C4-2B (cell line): ENCODE data around the gene SLCO3A1.

Source experiments
- H3K27ac ChIP-seq: fragments of 450-650 bp; 2 replicates; pipeline ENCODE4 v1.5.1; 2017
- ZFX ChIP-seq: fragments of 450-650 bp; IDR thresholded peaks from 2 replicates; pipeline ENCODE4 v1.6.1; 2017
- TF ChIP-seq, protein P1 (sequence below): fragments of 450-650 bp; conservative IDR thresholded peaks from 2 replicates; pipeline ENCODE4 v1.5.1; 2017; ENCODE audit warnings: mild to moderate bottlenecking

SLCO3A1 gene

DNA sequence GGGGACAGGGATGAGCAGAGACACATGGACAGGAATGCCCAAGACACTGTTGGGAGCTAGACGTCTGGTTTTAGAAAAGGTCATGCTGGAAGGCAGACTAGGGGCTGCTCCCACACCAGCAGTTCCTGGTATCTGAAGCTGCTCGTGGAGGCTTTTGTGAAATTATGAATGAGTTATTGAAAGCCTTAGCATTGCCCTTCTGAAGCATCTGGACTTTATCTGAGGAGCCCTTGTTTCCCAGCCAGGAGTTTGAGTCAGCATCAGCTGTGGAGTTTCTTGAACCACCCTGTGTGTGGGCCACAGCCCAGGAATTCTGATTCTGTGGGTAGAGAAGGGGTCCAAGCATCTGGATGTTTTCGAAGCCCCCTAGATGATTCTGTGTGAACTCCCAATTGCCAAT, 258.7 kb downstream of the SLCO3A1 start:
- no peak overlapping the region for H3K27ac ChIP-seq
- no peak for TF ChIP-seq ZFX
- TF ChIP-seq, protein P1, sequence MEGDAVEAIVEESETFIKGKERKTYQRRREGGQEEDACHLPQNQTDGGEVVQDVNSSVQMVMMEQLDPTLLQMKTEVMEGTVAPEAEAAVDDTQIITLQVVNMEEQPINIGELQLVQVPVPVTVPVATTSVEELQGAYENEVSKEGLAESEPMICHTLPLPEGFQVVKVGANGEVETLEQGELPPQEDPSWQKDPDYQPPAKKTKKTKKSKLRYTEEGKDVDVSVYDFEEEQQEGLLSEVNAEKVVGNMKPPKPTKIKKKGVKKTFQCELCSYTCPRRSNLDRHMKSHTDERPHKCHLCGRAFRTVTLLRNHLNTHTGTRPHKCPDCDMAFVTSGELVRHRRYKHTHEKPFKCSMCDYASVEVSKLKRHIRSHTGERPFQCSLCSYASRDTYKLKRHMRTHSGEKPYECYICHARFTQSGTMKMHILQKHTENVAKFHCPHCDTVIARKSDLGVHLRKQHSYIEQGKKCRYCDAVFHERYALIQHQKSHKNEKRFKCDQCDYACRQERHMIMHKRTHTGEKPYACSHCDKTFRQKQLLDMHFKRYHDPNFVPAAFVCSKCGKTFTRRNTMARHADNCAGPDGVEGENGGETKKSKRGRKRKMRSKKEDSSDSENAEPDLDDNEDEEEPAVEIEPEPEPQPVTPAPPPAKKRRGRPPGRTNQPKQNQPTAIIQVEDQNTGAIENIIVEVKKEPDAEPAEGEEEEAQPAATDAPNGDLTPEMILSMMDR: no peak

- H3K27ac ChIP-seq: no peak overlapping the region
- no peak for TF ChIP-seq ZFX
These were observed 259.2 kb downstream of the SLCO3A1 start for GRCh38 chr15:92112711-92113110.

- no peak for TF ChIP-seq ZFX
- TF ChIP-seq, protein P1: no peak
- H3K27ac ChIP-seq: no peak overlapping the region
These were observed 260.3 kb downstream of the SLCO3A1 start for GRCh38 chr15:92113832-92114231.

- H3K27ac ChIP-seq: no peak overlapping the region
- TF ChIP-seq ZFX: no peak
- TF ChIP-seq, protein P1: no peak
These were observed 262.3 kb downstream of the SLCO3A1 start for GRCh38 chr15:92115834-92116233.

GRCh38 chr15:92116330-92116729, 262.8 kb downstream of the SLCO3A1 start:
- no peak overlapping the region for H3K27ac ChIP-seq
- TF ChIP-seq, protein P1: no peak
- TF ChIP-seq ZFX: no peak

DNA sequence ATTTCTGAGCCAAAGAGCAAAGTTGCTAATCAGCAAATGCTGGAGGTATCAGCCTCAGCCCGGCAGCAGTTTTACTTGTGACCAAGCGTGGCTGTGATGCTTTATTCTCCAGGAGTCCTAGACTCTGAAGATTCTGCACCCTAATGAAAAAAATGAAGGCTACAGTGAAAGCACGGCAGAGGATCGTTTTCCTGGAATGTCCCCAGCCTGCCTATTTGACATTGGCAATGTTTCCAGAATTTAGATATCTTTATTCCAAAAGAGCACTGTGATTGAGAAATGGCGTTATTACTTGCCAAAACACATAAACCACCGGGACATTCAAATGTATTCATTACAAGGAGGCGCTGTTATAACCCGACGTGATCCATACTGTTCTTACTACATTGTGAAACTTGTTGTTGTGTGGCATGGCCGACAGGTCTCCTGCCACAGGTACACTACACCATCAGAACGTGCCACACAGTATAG, 263.8 kb downstream of the SLCO3A1 start:
- H3K27ac ChIP-seq: no peak overlapping the region
- TF ChIP-seq, protein P1: no peak
- no peak for TF ChIP-seq ZFX

- TF ChIP-seq, protein P1: no peak
- no peak for TF ChIP-seq ZFX
- no peak overlapping the region for H3K27ac ChIP-seq
These were observed 264.8 kb downstream of the SLCO3A1 start for GRCh38 chr15:92118162-92118935.

DNA sequence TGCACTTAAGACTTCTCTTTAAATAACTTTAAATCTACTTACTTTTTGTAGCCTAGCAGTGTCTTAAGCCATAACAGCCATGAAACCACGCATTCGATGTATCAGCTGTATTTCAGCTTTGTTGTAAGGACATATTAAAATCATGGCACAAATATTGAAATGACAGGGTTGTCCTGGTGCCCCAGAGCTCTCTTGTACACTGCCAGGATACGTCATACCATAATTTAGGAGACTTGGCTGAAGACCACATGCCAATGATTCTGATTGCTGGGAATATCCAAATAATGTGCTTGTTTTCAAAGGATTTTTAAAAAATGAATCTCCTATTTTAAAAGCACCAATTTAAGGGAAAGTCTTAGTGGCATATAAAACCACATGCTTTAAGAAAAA, 265.4 kb downstream of the SLCO3A1 start:
- H3K27ac ChIP-seq: no peak overlapping the region
- TF ChIP-seq, protein P1: no peak
- no peak for TF ChIP-seq ZFX
